Measurements from ENCODE around the gene CENPV.

GRCh38 chr17:16346721-16347271 lies 6.5 kb downstream of the CENPV start:
- TF ChIP-seq POLR2AphosphoS5 (IDR thresholded peaks at IDR 0.05) (no peak), CTCF (IDR thresholded peaks at IDR 0.05) (no peak)
